Transverse colon (tissue), 4 donors: Measurements from ENCODE around the gene PPP1R7. TPM values are rescaled to one million over a fixed set of nuclear protein-coding genes. Genes with fewer than 3 reads are reported as not detected.

ENCODE experiments used
- DNase-seq: peaks from one replicate; pipeline ENCODE4 v3.0.0-alpha.2; 2019
- H3K27ac ChIP-seq, 4 donors: fragments of 200-600 bp; sonication (generic); 2 replicates each; pipeline ENCODE4 v1.5.1; 2016 to 2018; ENCODE audit warnings: inconsistent platforms in 4 of 4
- H3K27me3 ChIP-seq: fragments of 200-600 bp; sonication (generic); 2 replicates; pipeline ENCODE4 v1.5.1; 2017; ENCODE audit warnings: inconsistent platforms
- H3K36me3 ChIP-seq, 4 donors: fragments of 200-600 bp; sonication (generic); 2 replicates each; pipeline ENCODE4 v1.5.1; 2017 to 2019; ENCODE audit warnings: inconsistent platforms in 4 of 4
- H3K4me1 ChIP-seq, 4 donors: fragments of 200-600 bp; sonication (generic); 2 replicates each; pipeline ENCODE4 v1.5.1; 2017 to 2020; ENCODE audit warnings: inconsistent platforms in 4 of 4
- H3K4me3 ChIP-seq, 4 donors: fragments of 200-600 bp; sonication (generic); 1 replicate in 1 of 4; 2 replicates in 3 of 4; pipeline versions ENCODE4 v1.5.1 to v1.6.1; 2017 to 2019; ENCODE audit warnings: inconsistent platforms in 4 of 4
- H3K9me3 ChIP-seq, 2 donors: fragments of 200-600 bp; sonication (generic); 2 replicates each; pipeline ENCODE4 v1.5.1; 2017 to 2019; ENCODE audit warnings: inconsistent platforms in 2 of 2
- EP300 ChIP-seq: sonication (generic); formaldehyde crosslinking; IDR thresholded peaks from one replicate; pipeline ENCODE4 v1.6.1; 2017; ENCODE audit warnings: antibody characterized with exemption, low read depth
- POLR2A ChIP-seq: fragments of 450-650 bp; IDR thresholded peaks from one replicate; pipeline ENCODE4 v1.6.1; 2016; ENCODE audit warnings: antibody characterized with exemption, mild to moderate bottlenecking, moderate library complexity
- POLR2AphosphoS5 ChIP-seq, 3 donors: sonication (generic); formaldehyde crosslinking; IDR thresholded peaks; one replicate each; pipeline ENCODE4 v1.6.1; 2016; ENCODE audit warnings: antibody characterized with exemption in 3 of 3
- WGBS, 2 donors: methylation state at CpG; one replicate each; pipeline ENCODE4 v1.1.5; 2018; ENCODE audit warnings: low coverage in 1 of 2; 5-methylcytosine and 5-hydroxymethylcytosine counted together
- in situ Hi-C, 4 donors: fragments of 200-750 bp; cut with MboI; loops; one replicate each; pipeline versions ENCODE4 v1.15.0 to v1.15.1; 2017; ENCODE audit warnings: low sequenced_read_pairs in 3 of 4, low pct_ligation_motif_present in 1 of 4, low pct_unique_long_range_greater_than_20kb in 1 of 4
- intact Hi-C: fragments of 100-400 bp; cut with DNase I; formaldehyde crosslinking; loops from one replicate; pipeline ENCODE4 v1.15.1; 2023; ENCODE audit warnings: low total_unique reads
- total RNA-seq, 4 donors: library from RNA; depleted of rRNA; stranded (reverse); fragments of >200 nt; gene quantifications; one replicate each; pipeline ENCODE4 v1.1.0, GENCODE V29; 2016
- TF ChIP-seq, protein P1 (sequence below), 5 experiments: fragments of 200-600 bp in 3 of 5; fragments of 450-650 bp in 2 of 5; sonication (generic) in 3 of 5; IDR thresholded peaks; 1 replicate in 2 of 5; 2 replicates in 3 of 5; pipeline ENCODE4 v1.5.1; 2016 to 2017; ENCODE audit warnings: antibody characterized with exemption in 5 of 5, inconsistent platforms in 3 of 5, mild to moderate bottlenecking in 2 of 5, moderate library complexity in 1 of 5

The PPP1R7 gene
- total RNA-seq, 4 donors from 2014 or later: 10.8 to 84.2 (median 46.5) TPM

DNA sequence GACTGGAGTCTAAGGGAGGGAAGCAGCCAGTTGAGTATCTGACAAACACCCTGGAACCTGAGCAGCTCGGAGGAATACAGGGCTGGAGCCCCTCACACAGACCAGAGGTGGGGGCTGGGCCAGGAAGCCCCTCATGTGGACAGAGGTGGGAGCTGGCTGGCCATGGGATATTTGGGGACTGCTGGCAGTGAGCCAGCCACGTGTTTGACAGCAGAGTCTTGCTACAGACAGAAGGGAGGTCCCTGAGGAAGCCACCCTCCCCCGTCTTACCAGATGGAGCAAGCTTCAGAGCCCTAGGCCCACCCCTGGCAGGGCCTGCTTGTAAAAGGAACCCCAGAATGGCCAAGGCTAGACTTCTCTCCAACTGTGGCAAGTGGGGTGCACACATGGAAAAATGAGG lies 44.6 kb upstream of the PPP1R7 start:
- DNase-seq: no peak
- intact Hi-C loops: no loop called here
- in situ Hi-C loops: no loop called here
- 54% methylated on average over 3 of the region's 3 CpGs; no CpG with 5 or more reads in 1 of the 2 donors for WGBS, 2 donors
- no peaks in the 10 kb centered on the region for H3K27me3 ChIP-seq
- H3K36me3 ChIP-seq: no peaks in the 10 kb centered on the region
- H3K27ac ChIP-seq: no peak overlapping the region
- no peak overlapping the region for H3K4me3 ChIP-seq
- peaks cover 7 to 21% (median 18%) of the 10 kb centered on the region in 4 donors for H3K4me1 ChIP-seq
- H3K9me3 ChIP-seq: no peaks in the 10 kb centered on the region
- TF ChIP-seq POLR2A (no peak), EP300 (no peak), POLR2AphosphoS5 (IDR thresholded peaks at IDR 0.05) (no peak)
- TF ChIP-seq, protein P1, sequence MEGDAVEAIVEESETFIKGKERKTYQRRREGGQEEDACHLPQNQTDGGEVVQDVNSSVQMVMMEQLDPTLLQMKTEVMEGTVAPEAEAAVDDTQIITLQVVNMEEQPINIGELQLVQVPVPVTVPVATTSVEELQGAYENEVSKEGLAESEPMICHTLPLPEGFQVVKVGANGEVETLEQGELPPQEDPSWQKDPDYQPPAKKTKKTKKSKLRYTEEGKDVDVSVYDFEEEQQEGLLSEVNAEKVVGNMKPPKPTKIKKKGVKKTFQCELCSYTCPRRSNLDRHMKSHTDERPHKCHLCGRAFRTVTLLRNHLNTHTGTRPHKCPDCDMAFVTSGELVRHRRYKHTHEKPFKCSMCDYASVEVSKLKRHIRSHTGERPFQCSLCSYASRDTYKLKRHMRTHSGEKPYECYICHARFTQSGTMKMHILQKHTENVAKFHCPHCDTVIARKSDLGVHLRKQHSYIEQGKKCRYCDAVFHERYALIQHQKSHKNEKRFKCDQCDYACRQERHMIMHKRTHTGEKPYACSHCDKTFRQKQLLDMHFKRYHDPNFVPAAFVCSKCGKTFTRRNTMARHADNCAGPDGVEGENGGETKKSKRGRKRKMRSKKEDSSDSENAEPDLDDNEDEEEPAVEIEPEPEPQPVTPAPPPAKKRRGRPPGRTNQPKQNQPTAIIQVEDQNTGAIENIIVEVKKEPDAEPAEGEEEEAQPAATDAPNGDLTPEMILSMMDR (IDR thresholded peaks at IDR 0.05): no peak

GRCh38 chr2:241107031-241107783 lies 43.1 kb upstream of the PPP1R7 start:
- H3K36me3 ChIP-seq: no peaks in the 10 kb centered on the region
- H3K27ac ChIP-seq: no peak overlapping the region
- H3K27me3 ChIP-seq: no peaks in the 10 kb centered on the region
- H3K4me1 ChIP-seq: peaks cover 7 to 10% (median 10%) of the 10 kb centered on the region in 4 donors
- intact Hi-C loops (no loop called here), in situ Hi-C loops (no loop called here)
- no peak for DNase-seq
- no peak overlapping the region for H3K4me3 ChIP-seq
- 91% methylated on average over 9 of the region's 9 CpGs; no CpG with 5 or more reads in 1 of the 2 donors for WGBS, 2 donors
- no peaks in the 10 kb centered on the region for H3K9me3 ChIP-seq
- TF ChIP-seq EP300 (no peak), POLR2AphosphoS5 (IDR thresholded peaks at IDR 0.05) (no peak), POLR2A (no peak)
- TF ChIP-seq, protein P1 (IDR thresholded peaks at IDR 0.05): no peak

DNA sequence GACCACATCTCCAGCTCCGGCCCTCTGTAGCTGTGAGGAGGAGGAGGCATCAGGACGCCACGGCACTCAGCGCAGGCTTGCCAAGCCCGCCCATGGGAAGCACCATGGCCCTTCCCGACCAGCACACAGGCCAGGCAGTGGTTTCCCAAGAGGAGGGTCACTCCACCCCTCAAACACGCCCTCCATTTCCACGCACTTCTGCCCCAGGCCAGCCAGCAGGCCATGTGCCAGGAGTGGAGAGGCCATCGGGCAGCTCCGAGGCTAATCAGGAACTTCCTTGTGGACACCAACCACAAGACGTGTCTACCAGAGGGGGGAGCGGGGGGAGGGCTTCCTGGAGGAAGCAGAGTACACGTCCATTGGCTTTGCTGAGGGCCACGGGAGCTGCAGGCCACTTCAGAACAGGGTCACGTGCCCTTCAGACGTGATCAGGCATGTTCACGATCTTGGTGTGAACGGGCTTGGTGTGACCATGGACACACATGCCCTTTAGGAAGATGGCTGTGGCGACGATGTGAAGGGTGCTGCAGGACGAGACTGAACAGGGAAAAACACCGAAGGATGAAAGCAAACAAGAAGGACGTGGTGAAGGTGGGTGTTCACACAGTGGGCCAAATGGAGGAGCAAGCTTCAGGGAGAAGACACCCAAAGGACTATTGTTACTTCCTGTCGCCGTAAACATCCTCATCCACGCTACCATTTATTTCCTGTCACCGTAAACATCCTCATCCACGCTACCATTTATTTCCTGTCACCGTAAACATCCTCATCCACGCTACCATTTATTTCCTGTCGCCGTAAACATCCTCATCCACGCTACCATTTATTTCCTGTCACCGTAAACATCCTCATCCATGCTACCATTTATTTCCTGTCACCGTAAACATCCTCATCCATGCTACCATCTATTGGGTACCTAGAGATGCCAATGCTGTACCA lies 41.7 kb upstream of the PPP1R7 start:
- WGBS, 2 donors: 71 to 79% methylated on average over 17 to 35 of the region's 35 CpGs
- in situ Hi-C loops (no loop called here), intact Hi-C loops (no loop called here)
- no peaks in the 10 kb centered on the region for H3K27me3 ChIP-seq
- no peak for TF ChIP-seq EP300
- TF ChIP-seq, protein P1 (IDR thresholded peaks at IDR 0.05): no peak
- TF ChIP-seq POLR2A: no peak
- TF ChIP-seq POLR2AphosphoS5 (IDR thresholded peaks at IDR 0.05): no peak
- peaks cover 1 to 3% (median 2%) of the 10 kb centered on the region in 4 donors for H3K4me1 ChIP-seq
- H3K27ac ChIP-seq: peak overlapping the region in 2 of 4 donors; percentile 35 to 36
- DNase-seq: no peak
- H3K36me3 ChIP-seq: no peaks in the 10 kb centered on the region
- no peaks in the 10 kb centered on the region for H3K9me3 ChIP-seq
- H3K4me3 ChIP-seq: no peak overlapping the region
